HEK293 (cell line): ENCODE results near the gene CC2D2B.

Source experiments
- KLF10 ChIP-seq: fragments of 450-650 bp; IDR thresholded peaks from 2 replicates; pipeline ENCODE4 v1.5.1; 2018; ENCODE audit warnings: missing biosample characterization, mild to moderate bottlenecking, missing genetic modification characterization
- KLF7 ChIP-seq: fragments of 450-650 bp; formaldehyde crosslinking; IDR thresholded peaks from 2 replicates; pipeline ENCODE4 v1.5.1; 2016; ENCODE audit warnings: missing biosample characterization, missing genetic modification characterization, borderline replicate concordance
- OSR2 ChIP-seq: fragments of 450-650 bp; formaldehyde crosslinking; IDR thresholded peaks from 2 replicates; pipeline ENCODE4 v1.5.1; 2016; ENCODE audit warnings: missing biosample characterization, missing genetic modification characterization
- SP3 ChIP-seq: fragments of 450-650 bp; formaldehyde crosslinking; IDR thresholded peaks from 2 replicates; pipeline ENCODE4 v1.5.1; 2016; ENCODE audit warnings: missing biosample characterization, missing genetic modification characterization
- SP7 ChIP-seq: fragments of 450-650 bp; formaldehyde crosslinking; IDR thresholded peaks from 2 replicates; pipeline ENCODE4 v1.5.1; 2016; ENCODE audit warnings: missing biosample characterization, missing genetic modification characterization
- ZFP69B ChIP-seq: fragments of 450-650 bp; formaldehyde crosslinking; IDR thresholded peaks from 2 replicates; pipeline ENCODE4 v1.5.1; 2016; ENCODE audit warnings: missing biosample characterization, missing genetic modification characterization
- ZIC2 ChIP-seq: fragments of 450-650 bp; formaldehyde crosslinking; IDR thresholded peaks from 2 replicates; pipeline ENCODE4 v1.5.1; 2016; ENCODE audit warnings: missing biosample characterization, missing genetic modification characterization
- ZNF138 ChIP-seq: fragments of 450-650 bp; formaldehyde crosslinking; IDR thresholded peaks from 2 replicates; pipeline ENCODE4 v1.5.1; 2016; ENCODE audit warnings: missing biosample characterization, missing genetic modification characterization, borderline replicate concordance
- ZNF155 ChIP-seq: fragments of 450-650 bp; formaldehyde crosslinking; IDR thresholded peaks from 2 replicates; pipeline ENCODE4 v1.5.1; 2016; ENCODE audit warnings: missing biosample characterization, missing genetic modification characterization
- ZNF211 ChIP-seq: fragments of 450-650 bp; formaldehyde crosslinking; IDR thresholded peaks from 2 replicates; pipeline ENCODE4 v1.5.1; 2016; ENCODE audit warnings: low read depth, missing biosample characterization, missing genetic modification characterization
- ZNF24 ChIP-seq: fragments of 450-650 bp; formaldehyde crosslinking; IDR thresholded peaks from 2 replicates; pipeline ENCODE4 v1.5.1; 2016; ENCODE audit warnings: missing biosample characterization, missing genetic modification characterization
- ZNF416 ChIP-seq: fragments of 450-650 bp; formaldehyde crosslinking; IDR thresholded peaks from 2 replicates; pipeline ENCODE4 v1.5.1; 2016; ENCODE audit warnings: missing biosample characterization, missing genetic modification characterization
- ZNF530 ChIP-seq: fragments of 450-650 bp; formaldehyde crosslinking; IDR thresholded peaks from 2 replicates; pipeline ENCODE4 v1.5.1; 2016; ENCODE audit warnings: low read depth, missing biosample characterization, missing genetic modification characterization
- ZNF555 ChIP-seq: fragments of 450-650 bp; formaldehyde crosslinking; conservative IDR thresholded peaks from 2 replicates; pipeline ENCODE4 v1.5.1; 2017; ENCODE audit warnings: missing biosample characterization, mild to moderate bottlenecking, missing genetic modification characterization, inconsistent platforms
- ZNF777 ChIP-seq: fragments of 450-650 bp; formaldehyde crosslinking; IDR thresholded peaks from 2 replicates; pipeline ENCODE4 v1.5.1; 2017; ENCODE audit warnings: missing biosample characterization, missing genetic modification characterization, borderline replicate concordance
- TF ChIP-seq, protein P1 (sequence below): fragments of 450-650 bp; formaldehyde crosslinking; IDR thresholded peaks from 2 replicates; pipeline ENCODE4 v1.5.1; 2016; ENCODE audit warnings: missing biosample characterization, missing genetic modification characterization
- TF ChIP-seq, protein P2 (sequence below): fragments of 450-650 bp; formaldehyde crosslinking; IDR thresholded peaks from 2 replicates; pipeline ENCODE4 v1.5.1; 2016; ENCODE audit warnings: missing biosample characterization, missing genetic modification characterization, borderline replicate concordance
- TF ChIP-seq, protein P3 (sequence below): fragments of 450-650 bp; formaldehyde crosslinking; IDR thresholded peaks from 2 replicates; pipeline ENCODE4 v1.5.1; 2017; ENCODE audit warnings: missing biosample characterization, missing genetic modification characterization
- TF ChIP-seq, protein P4 (sequence below): fragments of 450-650 bp; formaldehyde crosslinking; IDR thresholded peaks from 2 replicates; pipeline ENCODE4 v1.5.1; 2016; ENCODE audit warnings: missing biosample characterization, missing genetic modification characterization
- TF ChIP-seq, protein P5 (sequence below): fragments of 450-650 bp; formaldehyde crosslinking; IDR thresholded peaks from 2 replicates; pipeline ENCODE4 v1.5.1; 2016; ENCODE audit warnings: missing biosample characterization, missing genetic modification characterization

CC2D2B gene

DNA sequence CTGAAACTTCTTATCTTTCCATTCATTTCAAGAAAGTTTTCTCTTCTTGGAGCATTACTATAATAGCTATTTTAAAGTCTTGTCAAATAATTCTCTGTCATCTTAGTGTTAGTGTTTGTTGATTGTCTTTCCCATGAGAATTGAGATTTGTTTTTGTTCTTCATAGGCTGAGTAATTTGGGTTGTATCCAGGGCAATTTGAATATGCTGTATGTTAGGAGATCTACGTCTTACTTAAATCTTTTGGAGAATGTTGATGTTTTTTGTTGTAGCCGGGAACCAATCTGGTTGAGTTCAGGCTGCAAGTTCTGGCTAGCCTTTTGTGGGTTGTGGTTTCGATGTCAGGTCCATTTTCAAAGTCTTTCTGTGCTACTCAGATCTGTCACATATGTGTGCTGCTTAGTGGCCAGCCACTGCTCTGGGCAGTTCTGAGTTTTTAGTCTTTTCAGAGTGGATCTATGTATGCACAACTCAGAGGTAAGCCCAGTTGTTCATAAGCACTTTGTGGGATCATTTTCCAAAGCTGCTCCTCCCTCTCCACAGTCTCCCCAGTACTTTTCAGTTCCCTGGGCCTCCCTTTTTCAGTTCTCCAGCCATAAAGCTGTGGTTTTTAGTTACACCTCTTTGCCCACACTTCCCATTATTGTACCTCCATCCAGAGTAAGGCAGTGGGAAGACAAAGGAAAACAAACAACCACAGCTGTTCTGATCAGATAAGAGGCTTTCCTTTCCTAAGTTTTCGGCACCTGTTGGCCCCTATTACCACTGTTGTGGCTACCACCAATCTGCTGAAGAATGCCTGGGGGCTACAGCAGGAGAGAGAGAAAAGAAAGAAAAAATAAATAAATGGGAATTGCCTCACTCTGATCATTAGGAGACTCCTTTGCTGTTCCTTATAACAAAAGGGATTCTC, 131.0 kb downstream of the CC2D2B start (continued):
- TF ChIP-seq, protein P1, sequence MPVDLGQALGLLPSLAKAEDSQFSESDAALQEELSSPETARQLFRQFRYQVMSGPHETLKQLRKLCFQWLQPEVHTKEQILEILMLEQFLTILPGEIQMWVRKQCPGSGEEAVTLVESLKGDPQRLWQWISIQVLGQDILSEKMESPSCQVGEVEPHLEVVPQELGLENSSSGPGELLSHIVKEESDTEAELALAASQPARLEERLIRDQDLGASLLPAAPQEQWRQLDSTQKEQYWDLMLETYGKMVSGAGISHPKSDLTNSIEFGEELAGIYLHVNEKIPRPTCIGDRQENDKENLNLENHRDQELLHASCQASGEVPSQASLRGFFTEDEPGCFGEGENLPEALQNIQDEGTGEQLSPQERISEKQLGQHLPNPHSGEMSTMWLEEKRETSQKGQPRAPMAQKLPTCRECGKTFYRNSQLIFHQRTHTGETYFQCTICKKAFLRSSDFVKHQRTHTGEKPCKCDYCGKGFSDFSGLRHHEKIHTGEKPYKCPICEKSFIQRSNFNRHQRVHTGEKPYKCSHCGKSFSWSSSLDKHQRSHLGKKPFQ = 0 out of 2 replicates have a peak, but pooled peaks have one; percentile 36
- TF ChIP-seq, protein P2, sequence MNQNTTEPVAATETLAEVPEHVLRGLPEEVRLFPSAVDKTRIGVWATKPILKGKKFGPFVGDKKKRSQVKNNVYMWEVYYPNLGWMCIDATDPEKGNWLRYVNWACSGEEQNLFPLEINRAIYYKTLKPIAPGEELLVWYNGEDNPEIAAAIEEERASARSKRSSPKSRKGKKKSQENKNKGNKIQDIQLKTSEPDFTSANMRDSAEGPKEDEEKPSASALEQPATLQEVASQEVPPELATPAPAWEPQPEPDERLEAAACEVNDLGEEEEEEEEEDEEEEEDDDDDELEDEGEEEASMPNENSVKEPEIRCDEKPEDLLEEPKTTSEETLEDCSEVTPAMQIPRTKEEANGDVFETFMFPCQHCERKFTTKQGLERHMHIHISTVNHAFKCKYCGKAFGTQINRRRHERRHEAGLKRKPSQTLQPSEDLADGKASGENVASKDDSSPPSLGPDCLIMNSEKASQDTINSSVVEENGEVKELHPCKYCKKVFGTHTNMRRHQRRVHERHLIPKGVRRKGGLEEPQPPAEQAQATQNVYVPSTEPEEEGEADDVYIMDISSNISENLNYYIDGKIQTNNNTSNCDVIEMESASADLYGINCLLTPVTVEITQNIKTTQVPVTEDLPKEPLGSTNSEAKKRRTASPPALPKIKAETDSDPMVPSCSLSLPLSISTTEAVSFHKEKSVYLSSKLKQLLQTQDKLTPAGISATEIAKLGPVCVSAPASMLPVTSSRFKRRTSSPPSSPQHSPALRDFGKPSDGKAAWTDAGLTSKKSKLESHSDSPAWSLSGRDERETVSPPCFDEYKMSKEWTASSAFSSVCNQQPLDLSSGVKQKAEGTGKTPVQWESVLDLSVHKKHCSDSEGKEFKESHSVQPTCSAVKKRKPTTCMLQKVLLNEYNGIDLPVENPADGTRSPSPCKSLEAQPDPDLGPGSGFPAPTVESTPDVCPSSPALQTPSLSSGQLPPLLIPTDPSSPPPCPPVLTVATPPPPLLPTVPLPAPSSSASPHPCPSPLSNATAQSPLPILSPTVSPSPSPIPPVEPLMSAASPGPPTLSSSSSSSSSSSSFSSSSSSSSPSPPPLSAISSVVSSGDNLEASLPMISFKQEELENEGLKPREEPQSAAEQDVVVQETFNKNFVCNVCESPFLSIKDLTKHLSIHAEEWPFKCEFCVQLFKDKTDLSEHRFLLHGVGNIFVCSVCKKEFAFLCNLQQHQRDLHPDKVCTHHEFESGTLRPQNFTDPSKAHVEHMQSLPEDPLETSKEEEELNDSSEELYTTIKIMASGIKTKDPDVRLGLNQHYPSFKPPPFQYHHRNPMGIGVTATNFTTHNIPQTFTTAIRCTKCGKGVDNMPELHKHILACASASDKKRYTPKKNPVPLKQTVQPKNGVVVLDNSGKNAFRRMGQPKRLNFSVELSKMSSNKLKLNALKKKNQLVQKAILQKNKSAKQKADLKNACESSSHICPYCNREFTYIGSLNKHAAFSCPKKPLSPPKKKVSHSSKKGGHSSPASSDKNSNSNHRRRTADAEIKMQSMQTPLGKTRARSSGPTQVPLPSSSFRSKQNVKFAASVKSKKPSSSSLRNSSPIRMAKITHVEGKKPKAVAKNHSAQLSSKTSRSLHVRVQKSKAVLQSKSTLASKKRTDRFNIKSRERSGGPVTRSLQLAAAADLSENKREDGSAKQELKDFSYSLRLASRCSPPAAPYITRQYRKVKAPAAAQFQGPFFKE (tag by site-specific recombination) = no peak
- no peak for TF ChIP-seq ZNF155 (tag by site-specific recombination)
- no peak for TF ChIP-seq ZNF24 (tag by site-specific recombination)
- TF ChIP-seq, protein P3, sequence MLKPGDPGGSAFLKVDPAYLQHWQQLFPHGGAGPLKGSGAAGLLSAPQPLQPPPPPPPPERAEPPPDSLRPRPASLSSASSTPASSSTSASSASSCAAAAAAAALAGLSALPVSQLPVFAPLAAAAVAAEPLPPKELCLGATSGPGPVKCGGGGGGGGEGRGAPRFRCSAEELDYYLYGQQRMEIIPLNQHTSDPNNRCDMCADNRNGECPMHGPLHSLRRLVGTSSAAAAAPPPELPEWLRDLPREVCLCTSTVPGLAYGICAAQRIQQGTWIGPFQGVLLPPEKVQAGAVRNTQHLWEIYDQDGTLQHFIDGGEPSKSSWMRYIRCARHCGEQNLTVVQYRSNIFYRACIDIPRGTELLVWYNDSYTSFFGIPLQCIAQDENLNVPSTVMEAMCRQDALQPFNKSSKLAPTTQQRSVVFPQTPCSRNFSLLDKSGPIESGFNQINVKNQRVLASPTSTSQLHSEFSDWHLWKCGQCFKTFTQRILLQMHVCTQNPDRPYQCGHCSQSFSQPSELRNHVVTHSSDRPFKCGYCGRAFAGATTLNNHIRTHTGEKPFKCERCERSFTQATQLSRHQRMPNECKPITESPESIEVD (tag by site-specific recombination) = peak; percentile 43; the same call in 1 of the 2 replicates
- TF ChIP-seq SP7 = 0 out of 2 replicates have a peak, but pooled peaks have one; percentile 25
- no peak for TF ChIP-seq ZNF416 (tag by site-specific recombination)
- TF ChIP-seq ZNF530 (tag by site-specific recombination) = no peak
- TF ChIP-seq, protein P4, sequence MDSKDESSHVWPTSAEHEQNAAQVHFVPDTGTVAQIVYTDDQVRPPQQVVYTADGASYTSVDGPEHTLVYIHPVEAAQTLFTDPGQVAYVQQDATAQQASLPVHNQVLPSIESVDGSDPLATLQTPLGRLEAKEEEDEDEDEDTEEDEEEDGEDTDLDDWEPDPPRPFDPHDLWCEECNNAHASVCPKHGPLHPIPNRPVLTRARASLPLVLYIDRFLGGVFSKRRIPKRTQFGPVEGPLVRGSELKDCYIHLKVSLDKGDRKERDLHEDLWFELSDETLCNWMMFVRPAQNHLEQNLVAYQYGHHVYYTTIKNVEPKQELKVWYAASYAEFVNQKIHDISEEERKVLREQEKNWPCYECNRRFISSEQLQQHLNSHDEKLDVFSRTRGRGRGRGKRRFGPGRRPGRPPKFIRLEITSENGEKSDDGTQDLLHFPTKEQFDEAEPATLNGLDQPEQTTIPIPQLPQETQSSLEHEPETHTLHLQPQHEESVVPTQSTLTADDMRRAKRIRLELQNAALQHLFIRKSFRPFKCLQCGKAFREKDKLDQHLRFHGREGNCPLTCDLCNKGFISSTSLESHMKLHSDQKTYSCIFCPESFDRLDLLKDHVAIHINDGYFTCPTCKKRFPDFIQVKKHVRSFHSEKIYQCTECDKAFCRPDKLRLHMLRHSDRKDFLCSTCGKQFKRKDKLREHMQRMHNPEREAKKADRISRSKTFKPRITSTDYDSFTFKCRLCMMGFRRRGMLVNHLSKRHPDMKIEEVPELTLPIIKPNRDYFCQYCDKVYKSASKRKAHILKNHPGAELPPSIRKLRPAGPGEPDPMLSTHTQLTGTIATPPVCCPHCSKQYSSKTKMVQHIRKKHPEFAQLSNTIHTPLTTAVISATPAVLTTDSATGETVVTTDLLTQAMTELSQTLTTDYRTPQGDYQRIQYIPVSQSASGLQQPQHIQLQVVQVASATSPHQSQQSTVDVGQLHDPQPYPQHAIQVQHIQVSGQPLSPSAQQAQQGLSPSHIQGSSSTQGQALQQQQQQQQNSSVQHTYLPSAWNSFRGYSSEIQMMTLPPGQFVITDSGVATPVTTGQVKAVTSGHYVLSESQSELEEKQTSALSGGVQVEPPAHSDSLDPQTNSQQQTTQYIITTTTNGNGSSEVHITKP = no peak
- peak; percentile 50; the same call in 1 of the 2 replicates for TF ChIP-seq OSR2
- no peak for TF ChIP-seq KLF7 (tag by site-specific recombination)
- TF ChIP-seq SP3 (tag by site-specific recombination) = no peak
- TF ChIP-seq ZNF138 (tag by site-specific recombination) = no peak
- no peak for TF ChIP-seq KLF10 (tag by site-specific recombination)
- TF ChIP-seq, protein P5, sequence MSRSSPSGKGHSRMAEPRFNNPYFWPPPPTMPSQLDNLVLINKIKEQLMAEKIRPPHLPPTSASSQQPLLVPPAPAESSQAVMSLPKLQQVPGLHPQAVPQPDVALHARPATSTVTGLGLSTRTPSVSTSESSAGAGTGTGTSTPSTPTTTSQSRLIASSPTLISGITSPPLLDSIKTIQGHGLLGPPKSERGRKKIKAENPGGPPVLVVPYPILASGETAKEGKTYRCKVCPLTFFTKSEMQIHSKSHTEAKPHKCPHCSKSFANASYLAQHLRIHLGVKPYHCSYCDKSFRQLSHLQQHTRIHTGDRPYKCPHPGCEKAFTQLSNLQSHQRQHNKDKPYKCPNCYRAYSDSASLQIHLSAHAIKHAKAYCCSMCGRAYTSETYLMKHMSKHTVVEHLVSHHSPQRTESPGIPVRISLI (tag by site-specific recombination) = no peak
- no peak for TF ChIP-seq ZNF777 (tag by site-specific recombination)
- no peak for TF ChIP-seq ZFP69B (tag by site-specific recombination)
- TF ChIP-seq ZNF211 (tag by site-specific recombination) = no peak
- TF ChIP-seq ZIC2 (tag by site-specific recombination) = peak; percentile 43
- TF ChIP-seq ZNF555 (tag by site-specific recombination) = no peak
